HCT116 (cell line): ENCODE measurements around the gene RBM4B.
A peak's percentile ranks its signal among the peaks of the same experiment; 100 is the strongest.

Experiments
- CTCF ChIP-seq, 3 experiments: fragments of 200-600 bp in 1 of 3; sonication (generic) in 1 of 3; IDR thresholded peaks in 2 of 3; conservative IDR thresholded peaks in 1 of 3; 2 replicates each; pipeline ENCODE4 v1.5.1; 2012 to 2017; ENCODE audit warnings: low read depth in 2 of 3, low read length in 2 of 3, antibody characterized with exemption in 1 of 3, borderline replicate concordance in 1 of 3, control low read depth in 1 of 3, mild to moderate bottlenecking in 1 of 3, mixed read lengths in 1 of 3, mixed run types in 1 of 3, moderate library complexity in 1 of 3; ENCODE audit not compliant: insufficient read depth in 1 of 3
- EGR1 ChIP-seq: IDR thresholded peaks from 2 replicates; pipeline ENCODE4 v1.6.1; 2012; ENCODE audit warnings: low read depth
- EZH2 ChIP-seq: fragments of 200-600 bp; sonication (generic); IDR thresholded peaks from 2 replicates; pipeline ENCODE4 v1.6.1; 2017; ENCODE audit warnings: antibody characterized with exemption, mixed run types
- JUND ChIP-seq: IDR thresholded peaks from 2 replicates; pipeline ENCODE4 v1.6.1; 2012
- POLR2A ChIP-seq: IDR thresholded peaks from 2 replicates; pipeline ENCODE4 v1.7.0; 2011; ENCODE audit warnings: borderline replicate concordance; ENCODE audit not compliant: insufficient read depth, insufficient read length; ENCODE audit errors: extremely low read depth
- POLR2AphosphoS5 ChIP-seq: IDR thresholded peaks from 2 replicates; pipeline ENCODE4 v1.6.1; 2011; ENCODE audit warnings: mild to moderate bottlenecking, low read depth, low read length, moderate library complexity
- RAD21 ChIP-seq: IDR thresholded peaks from 2 replicates; pipeline ENCODE4 v1.6.1; 2012; ENCODE audit warnings: low read depth, mild to moderate bottlenecking
- REST ChIP-seq: IDR thresholded peaks from 2 replicates; pipeline ENCODE4 v1.6.1; 2012; ENCODE audit warnings: low read depth
- SIN3A ChIP-seq: IDR thresholded peaks from 2 replicates; pipeline ENCODE4 v1.6.1; 2012; ENCODE audit warnings: low read depth
- SP1 ChIP-seq: IDR thresholded peaks from 2 replicates; pipeline ENCODE4 v1.6.1; 2012; ENCODE audit warnings: low read depth

- TF ChIP-seq CTCF (IDR thresholded peaks at IDR 0.05 in 2 of 3, conservative IDR thresholded peaks at IDR 0.05 in 1 of 3; ENCODE audit: borderline replicate concordance in 1 of 3, insufficient read depth in 1 of 3, low read depth in 2 of 3, low read length in 2 of 3) (no peak), JUND (no peak), RAD21 (no peak), POLR2A (peak; percentile 86), EGR1 (peak; percentile 63; the same call in 1 of the 2 replicates), SIN3A (peak; percentile 99), EZH2 (no peak), REST (no peak), SP1 (peak; percentile 96), POLR2AphosphoS5 (peak; percentile 95)
Observed at GRCh38 chr11:66616379-66617154, 61.1 kb downstream of the RBM4B start, which contains the start of gene RBM14.
